Spleen (tissue), 7 donors: Measurements from ENCODE around the gene HIVEP3.

Source experiments
- POLR2A ChIP-seq, 3 donors: fragments of 450-650 bp; IDR thresholded peaks; one replicate each; pipeline ENCODE4 v1.5.1; 2017; ENCODE audit warnings: antibody characterized with exemption in 3 of 3, mild to moderate bottlenecking in 1 of 3
- TF ChIP-seq, protein P1 (sequence below), 11 experiments: fragments of 200-600 bp in 7 of 11; fragments of 450-650 bp in 4 of 11; sonication (generic) in 4 of 11; IDR thresholded peaks in 8 of 11; conservative IDR thresholded peaks in 3 of 11; 1 replicate in 7 of 11; 2 replicates in 4 of 11; pipeline versions ENCODE4 v1.4.0 to v1.8.0; 2016 to 2021; ENCODE audit warnings: antibody characterized with exemption in 11 of 11, inconsistent platforms in 4 of 11, mild to moderate bottlenecking in 1 of 11
- donor health status: DM: no; HTN: no; CAD: no; lungs with moderate emphysema.
- donor health status: DM: no; HTN: no; CAD: no.
- donor health status: DM: no; HTN: no; CAD: no.

DNA sequence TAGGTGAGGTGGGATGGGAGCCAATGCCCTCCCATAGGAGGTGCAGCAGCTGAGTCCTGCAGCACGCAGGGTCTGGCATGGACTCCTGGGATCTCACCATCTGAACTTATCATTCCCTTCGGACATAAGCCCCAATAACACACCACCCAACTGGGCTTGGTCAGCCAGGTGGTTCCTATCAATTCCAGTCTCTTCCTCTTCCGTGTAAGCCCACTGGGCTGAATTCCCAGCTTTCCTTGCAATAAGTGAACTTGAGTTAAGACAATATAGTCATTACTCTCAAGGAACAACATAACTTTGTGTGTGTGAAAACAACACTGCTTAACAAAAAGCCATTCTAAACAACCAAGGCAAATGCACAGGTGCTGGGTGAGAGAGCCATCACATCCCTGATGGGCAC is 347.7 kb downstream of the HIVEP3 start:
- TF ChIP-seq, protein P1, sequence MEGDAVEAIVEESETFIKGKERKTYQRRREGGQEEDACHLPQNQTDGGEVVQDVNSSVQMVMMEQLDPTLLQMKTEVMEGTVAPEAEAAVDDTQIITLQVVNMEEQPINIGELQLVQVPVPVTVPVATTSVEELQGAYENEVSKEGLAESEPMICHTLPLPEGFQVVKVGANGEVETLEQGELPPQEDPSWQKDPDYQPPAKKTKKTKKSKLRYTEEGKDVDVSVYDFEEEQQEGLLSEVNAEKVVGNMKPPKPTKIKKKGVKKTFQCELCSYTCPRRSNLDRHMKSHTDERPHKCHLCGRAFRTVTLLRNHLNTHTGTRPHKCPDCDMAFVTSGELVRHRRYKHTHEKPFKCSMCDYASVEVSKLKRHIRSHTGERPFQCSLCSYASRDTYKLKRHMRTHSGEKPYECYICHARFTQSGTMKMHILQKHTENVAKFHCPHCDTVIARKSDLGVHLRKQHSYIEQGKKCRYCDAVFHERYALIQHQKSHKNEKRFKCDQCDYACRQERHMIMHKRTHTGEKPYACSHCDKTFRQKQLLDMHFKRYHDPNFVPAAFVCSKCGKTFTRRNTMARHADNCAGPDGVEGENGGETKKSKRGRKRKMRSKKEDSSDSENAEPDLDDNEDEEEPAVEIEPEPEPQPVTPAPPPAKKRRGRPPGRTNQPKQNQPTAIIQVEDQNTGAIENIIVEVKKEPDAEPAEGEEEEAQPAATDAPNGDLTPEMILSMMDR (IDR thresholded peaks at IDR 0.05 in 8 of 11, conservative IDR thresholded peaks at IDR 0.05 in 3 of 11): no peak
- TF ChIP-seq POLR2A (IDR thresholded peaks at IDR 0.05): no peak
